RWPE2 (cell line): ENCODE results near the gene ACADSB.

Experiments used
- ATAC-seq: fragments of 200-7000 bp; cut with Tn5 transposase; 3 replicates; pipeline ENCODE4 v1.9.1; 2021; ENCODE audit warnings: low read depth
- DNase-seq: peaks from one replicate; pipeline ENCODE4 v3.0.0-alpha.2; 2020; ENCODE audit warnings: low spot score
- H3K27ac ChIP-seq: fragments of 450-650 bp; 2 replicates; pipeline ENCODE4 v1.5.1; 2017; ENCODE audit warnings: mild to moderate bottlenecking; ENCODE audit not compliant: poor library complexity, severe bottlenecking
- H3K27me3 ChIP-seq: fragments of 250-450 bp; sonication (Bioruptor Pico); 2 replicates; pipeline ENCODE4 v1.5.1; 2021; ENCODE audit warnings: mild to moderate bottlenecking, moderate library complexity; ENCODE audit not compliant: insufficient read depth, poor library complexity, severe bottlenecking
- H3K36me3 ChIP-seq: fragments of 250-450 bp; sonication (Bioruptor Pico); 2 replicates; pipeline ENCODE4 v1.5.1; 2020; ENCODE audit warnings: low read depth, mild to moderate bottlenecking, moderate library complexity
- H3K4me1 ChIP-seq: fragments of 250-450 bp; sonication (Bioruptor Pico); 2 replicates; pipeline ENCODE4 v1.5.1; 2021; ENCODE audit warnings: mild to moderate bottlenecking, moderate library complexity; ENCODE audit not compliant: insufficient read depth, poor library complexity, severe bottlenecking
- H3K4me3 ChIP-seq: fragments of 250-450 bp; sonication (Bioruptor Pico); 2 replicates; pipeline ENCODE4 v1.5.1; 2021; ENCODE audit warnings: mild to moderate bottlenecking, moderate library complexity; ENCODE audit not compliant: severe bottlenecking
- H3K9me3 ChIP-seq: fragments of 250-450 bp; sonication (Bioruptor Pico); 2 replicates; pipeline ENCODE4 v1.5.1; 2021; ENCODE audit warnings: mild to moderate bottlenecking, moderate library complexity; ENCODE audit not compliant: severe bottlenecking
- CTCF ChIP-seq: fragments of 450-650 bp; IDR thresholded peaks from one replicate; pipeline ENCODE4 v1.5.1; 2017; ENCODE audit warnings: mild to moderate bottlenecking, moderate library complexity; ENCODE audit not compliant: poor library complexity, severe bottlenecking

ACADSB gene

GRCh38 chr10:123034332-123034731, 25.5 kb downstream of the ACADSB start:
- DNase-seq, result no peak
- H3K27ac ChIP-seq, result no peak overlapping the region
- no peak for ATAC-seq
- no peaks in the 10 kb centered on the region for H3K36me3 ChIP-seq
- H3K4me1 ChIP-seq, result no peaks in the 10 kb centered on the region
- H3K4me3 ChIP-seq, result no peak overlapping the region
- no peak for TF ChIP-seq CTCF
- H3K9me3 ChIP-seq, result no peaks in the 10 kb centered on the region
- no peaks in the 10 kb centered on the region for H3K27me3 ChIP-seq

- no peak for DNase-seq
- no peak for TF ChIP-seq CTCF
- H3K36me3 ChIP-seq, result no peaks in the 10 kb centered on the region
- no peak for ATAC-seq
- no peaks in the 10 kb centered on the region for H3K27me3 ChIP-seq
- H3K9me3 ChIP-seq, result no peaks in the 10 kb centered on the region
- H3K27ac ChIP-seq, result no peak overlapping the region
- no peaks in the 10 kb centered on the region for H3K4me1 ChIP-seq
- H3K4me3 ChIP-seq, result no peak overlapping the region
These were observed 26.8 kb downstream of the ACADSB start for GRCh38 chr10:123035467-123036086.

GRCh38 chr10:123038782-123039631, 30.2 kb downstream of the ACADSB start:
- Histone ChIP-seq H3K4me1 (no peaks in the 10 kb centered on the region), H3K36me3 (no peaks in the 10 kb centered on the region), H3K27ac (no peak overlapping the region), H3K9me3 (no peaks in the 10 kb centered on the region), H3K4me3 (no peak overlapping the region), H3K27me3 (no peaks in the 10 kb centered on the region)
- TF ChIP-seq CTCF, result no peak
- ATAC-seq (no peak), DNase-seq (no peak)

- Histone ChIP-seq H3K27ac (no peak overlapping the region), H3K4me1 (no peaks in the 10 kb centered on the region), H3K9me3 (no peaks in the 10 kb centered on the region), H3K4me3 (no peak overlapping the region), H3K27me3 (no peaks in the 10 kb centered on the region), H3K36me3 (no peaks in the 10 kb centered on the region)
- no peak for ATAC-seq
- no peak for DNase-seq
- no peak for TF ChIP-seq CTCF
These were observed 30.8 kb downstream of the ACADSB start for GRCh38 chr10:123039632-123039930.

- Histone ChIP-seq H3K36me3 (no peaks in the 10 kb centered on the region), H3K27ac (no peak overlapping the region), H3K27me3 (no peaks in the 10 kb centered on the region), H3K4me3 (no peak overlapping the region), H3K4me1 (no peaks in the 10 kb centered on the region), H3K9me3 (no peaks in the 10 kb centered on the region)
- no peak for TF ChIP-seq CTCF
- DNase-seq (no peak), ATAC-seq (no peak)
These were observed 34.1 kb downstream of the ACADSB start for GRCh38 chr10:123042708-123043408.
